ENCODE measurements around the gene GFOD1.
A peak's percentile ranks its signal among the peaks of the same experiment; 100 is the strongest.

The GFOD1 gene

DNA sequence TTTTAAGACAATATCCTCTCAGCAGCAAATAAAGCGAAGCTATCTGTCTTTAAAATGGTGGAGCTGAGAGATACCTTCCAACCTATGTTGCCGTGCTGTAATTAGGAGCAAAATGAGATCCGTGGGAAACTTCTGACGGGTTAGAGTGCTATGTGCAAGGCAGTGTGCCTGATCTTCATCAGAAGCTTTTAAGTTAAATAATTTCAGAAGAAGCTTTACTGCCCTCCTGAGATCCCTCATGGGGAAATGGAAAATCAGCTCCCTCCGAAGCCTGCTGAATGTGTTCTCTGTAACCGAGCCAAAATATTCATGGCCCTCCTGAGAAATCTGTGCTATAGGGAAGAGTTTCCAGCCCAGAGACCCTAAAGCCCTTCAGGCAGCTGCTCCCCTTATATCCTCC, 115.3 kb downstream of the GFOD1 start:
- DNase-seq, result no peak

DNA sequence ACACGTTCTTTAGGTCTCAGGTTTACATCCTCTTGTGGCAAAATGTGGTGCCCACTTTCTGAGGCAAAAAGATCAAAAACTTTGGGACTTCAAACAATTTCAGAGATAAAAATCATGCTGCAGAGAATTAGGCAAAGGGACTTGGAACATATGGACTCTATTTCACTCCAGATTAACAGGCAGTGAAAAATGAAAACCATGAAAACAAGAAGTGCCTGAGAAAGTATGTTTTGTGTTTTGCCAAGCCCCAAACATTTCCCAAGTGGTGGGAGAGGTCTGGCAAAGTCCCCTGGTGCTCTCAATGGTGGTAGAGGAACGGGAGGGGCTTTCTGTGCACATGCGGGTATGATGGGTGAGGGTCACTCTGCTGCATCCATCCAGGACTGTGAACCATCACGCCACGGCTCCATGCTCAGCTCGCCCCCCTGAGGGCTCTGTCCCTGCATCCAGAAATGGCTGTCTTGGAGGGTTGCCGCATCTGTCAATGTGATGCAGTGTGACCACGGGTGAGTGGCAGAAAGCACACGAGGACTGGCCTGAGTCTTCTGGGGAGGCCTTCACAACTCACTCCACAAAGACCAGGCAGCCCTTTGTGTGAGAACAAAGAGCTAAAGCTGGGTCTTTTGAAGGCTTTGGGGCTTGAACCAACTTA, 115.9 kb downstream of the GFOD1 start:
- DNase-seq, result no peak

DNA sequence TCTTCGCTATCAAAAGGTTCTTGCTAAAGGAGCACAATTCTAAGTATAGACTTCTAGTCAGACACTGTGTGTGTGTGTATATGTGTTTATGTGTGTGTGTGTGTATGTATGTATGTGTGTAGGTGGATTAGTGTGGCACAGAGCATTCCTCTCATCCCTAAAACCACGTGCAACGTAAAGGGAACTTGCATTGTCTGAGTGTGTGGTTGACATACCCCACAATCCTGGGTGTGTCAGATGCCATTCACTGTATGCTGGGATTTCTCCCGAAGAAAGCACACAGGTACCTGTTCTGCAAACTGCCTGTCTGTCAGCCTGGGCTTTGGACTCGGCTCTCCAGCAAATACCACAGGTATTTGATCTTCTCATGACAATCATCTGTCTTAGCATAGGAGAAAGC, 116.8 kb downstream of the GFOD1 start:
- no peak for DNase-seq

DNA sequence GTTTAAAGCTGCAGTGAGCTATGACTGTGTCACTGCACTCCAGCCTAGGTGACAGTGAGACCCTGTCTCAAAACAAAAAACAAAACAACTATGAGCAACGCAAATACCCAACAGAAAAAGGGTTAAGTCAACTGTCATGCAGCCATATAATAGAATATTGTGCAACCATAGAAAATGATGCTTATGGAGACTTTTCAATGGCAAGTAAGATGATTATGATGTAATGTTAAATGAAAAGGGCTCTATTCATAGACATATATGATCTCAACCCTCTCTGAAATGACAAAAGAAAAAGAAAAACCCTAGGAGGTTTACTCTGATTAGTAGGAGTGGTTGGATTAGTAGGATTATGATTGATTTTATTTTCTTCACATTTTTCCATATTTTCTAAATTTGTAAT, 117.8 kb downstream of the GFOD1 start:
- no peak for DNase-seq

DNA sequence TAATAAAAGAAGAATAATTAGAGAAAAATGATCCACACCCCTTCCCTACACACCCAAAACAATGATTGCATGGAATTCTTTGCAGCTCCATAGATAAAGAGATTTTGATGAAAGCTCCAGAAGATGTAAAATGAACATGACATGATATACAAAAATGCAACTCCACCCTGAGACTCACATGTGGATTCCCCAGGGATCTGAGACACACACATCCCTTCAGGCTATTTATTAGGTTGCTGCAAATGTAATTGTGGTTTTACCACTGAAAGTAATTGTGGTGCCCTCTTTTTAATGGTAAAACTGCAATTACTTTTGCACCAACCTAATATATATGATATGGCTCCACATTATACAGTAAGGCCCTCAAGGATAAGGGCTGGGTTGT, 118.7 kb downstream of the GFOD1 start:
- no peak for DNase-seq

DNA sequence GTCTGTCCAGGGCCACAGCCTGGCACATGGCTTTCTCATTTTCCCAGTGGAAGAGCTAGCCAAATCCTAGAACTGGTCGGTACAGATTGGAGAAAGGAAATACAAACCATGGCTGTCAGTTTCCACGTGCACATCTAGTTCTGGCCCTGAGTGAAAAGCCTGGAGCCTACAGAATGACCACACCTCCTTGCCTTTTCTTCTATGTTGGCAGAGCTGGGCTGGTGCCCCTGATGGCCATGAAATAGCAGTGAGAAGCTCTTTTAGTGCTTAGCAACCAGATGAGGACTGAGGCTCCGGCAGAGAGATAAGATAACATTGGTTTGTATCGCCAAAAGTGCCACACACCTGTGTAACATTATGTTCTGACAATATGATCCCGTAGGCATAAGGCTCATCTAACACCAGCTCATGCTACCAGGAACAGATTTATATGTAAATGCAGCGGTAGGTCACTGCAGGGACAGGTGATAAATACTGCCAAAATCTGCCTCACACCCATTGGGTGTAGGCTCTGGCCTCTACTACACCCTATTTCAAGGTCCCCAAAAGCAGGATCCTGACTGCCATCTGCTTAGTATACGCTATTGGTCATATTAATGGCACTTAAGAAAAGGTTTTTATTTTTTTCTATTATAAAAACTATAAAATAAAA, 119.2 kb downstream of the GFOD1 start:
- no peak for DNase-seq

DNA sequence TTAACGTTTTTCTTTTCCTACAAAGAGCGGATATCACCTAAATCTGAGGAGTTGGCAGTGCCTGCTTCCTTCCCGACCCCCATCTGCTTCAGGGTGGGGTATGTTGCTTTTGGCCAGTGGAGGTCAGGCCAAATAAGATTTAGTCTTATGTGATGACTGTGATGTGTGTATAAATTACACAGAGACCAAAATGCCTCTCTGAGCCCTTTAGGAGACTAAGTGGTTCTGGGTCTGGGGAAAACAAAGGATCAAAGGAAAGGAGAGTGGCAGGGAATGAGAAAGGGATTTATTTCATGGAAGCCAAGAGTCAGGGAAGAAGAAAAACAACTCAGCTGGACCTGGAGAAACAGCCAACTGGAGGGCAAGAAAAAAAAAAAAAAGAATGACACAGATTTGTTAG, 120.0 kb downstream of the GFOD1 start:
- DNase-seq, result peak; percentile 45

DNA sequence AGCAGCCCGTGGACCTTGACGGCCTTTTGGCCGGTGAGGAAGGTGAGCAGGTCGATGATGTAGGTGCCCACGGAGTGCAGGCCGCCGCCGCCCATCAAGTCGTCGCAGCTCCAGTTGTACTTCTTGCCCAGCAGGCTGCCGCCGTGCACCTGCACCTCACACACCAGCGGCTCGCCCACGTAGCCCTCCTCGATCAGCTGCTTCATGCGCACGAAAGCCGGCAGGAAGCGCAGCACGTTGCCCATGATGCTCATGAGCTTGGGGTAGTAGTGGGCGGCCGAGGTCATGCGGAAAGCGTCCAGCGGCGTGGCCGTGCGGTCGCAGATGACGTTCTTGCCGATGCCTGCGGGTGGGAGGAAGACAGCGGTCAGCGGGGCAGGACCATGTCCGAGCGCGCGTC, 122.1 kb downstream of the GFOD1 start:
- no peak for DNase-seq

DNA sequence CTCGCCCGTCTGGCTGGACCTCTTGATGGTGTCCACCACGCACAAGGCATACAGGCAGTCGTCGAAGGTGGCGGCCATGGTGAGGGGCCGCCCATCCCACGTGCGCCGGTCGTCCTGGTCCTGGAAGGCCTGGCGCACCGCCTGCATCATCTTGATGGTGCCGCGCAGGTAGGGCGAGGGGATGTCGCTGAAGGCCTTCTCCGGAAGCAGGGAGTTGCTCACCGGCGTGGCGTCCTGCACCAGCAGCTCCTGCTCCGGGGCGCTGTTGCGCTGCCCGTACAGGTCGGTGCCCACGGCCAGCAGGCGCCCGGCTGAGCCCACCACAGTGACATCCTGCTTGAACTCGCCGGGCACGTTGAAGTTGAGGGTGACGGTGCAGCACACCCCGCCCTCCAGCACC, 122.6 kb downstream of the GFOD1 start:
- DNase-seq, result no peak

DNA sequence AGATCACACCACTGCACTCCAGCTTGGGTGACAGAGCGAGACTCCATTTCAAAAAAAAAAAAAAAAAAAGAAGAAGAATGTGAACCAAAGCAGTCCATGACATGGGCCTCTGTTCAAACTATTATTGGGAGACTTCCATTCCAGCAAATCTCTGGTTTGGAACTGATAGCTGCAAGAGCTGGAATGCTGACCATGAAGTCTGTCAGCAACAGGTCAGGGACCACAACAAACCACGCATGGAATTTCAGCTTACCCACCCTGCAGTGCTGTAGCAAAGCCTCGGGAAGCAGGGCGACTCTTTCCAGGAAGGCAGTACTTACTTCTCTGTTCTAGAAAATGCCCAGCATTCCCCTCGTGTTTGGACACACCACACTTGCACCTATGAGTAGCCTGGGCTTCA, 125.0 kb downstream of the GFOD1 start:
- no peak for DNase-seq

DNA sequence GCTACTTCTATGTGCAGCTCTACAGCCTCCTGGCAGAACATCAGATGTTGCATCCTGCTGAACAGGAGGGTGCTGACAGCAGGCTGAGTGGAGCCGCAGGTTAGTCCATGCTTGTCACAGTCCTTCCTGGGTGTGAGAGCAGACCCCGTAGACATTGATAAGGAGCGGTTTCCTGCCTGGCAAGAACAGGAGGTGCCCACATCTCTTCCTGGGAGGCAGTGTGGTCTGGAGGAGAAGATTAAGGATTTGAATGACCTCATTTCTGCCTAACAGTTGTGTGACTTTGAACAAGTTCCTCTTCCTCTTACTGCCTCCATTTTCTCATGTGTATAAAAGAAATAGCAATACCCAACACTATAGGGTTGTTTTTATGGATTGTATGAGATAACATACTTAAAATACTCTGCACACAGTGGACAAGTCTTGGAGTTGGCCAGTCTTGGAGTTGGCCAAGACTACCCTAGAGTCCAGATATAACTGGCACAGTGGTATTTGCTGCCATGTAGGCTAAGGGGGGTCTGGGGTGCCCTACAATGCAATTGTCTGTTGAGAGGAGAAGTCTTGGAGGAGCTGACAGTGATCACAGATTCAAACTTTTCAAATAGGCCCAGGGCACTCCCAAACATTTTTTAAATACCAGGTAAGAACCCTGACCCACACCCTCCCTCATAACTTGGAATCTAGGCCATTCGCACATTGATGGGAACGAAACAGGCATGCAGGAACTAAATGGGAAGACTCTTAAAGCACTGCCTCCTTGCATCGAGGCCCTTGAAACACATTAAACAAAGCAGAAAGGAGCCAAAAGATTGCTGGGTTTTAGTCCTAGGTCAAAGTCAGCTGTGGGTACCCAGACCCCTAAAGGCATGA, 126.5 kb downstream of the GFOD1 start:
- no peak for DNase-seq

DNA sequence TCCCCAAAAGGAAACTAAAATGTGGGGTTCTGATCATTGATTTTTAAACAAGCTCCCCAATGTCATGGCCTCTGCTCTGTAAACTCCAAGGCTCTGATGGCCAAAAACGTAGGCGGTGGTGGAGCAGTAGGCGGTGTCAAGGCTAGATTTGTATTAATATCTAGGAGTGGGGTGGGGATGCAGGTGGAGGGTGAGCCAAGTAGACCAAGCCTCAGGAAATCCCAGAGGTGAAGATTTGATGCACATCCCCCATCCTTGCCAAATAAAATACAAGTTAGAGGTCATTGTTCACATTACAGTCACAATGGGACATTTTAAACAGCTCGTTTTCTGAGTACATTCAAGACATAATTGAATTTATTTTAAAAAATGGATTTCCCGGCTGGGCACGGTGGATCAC, 128.1 kb downstream of the GFOD1 start:
- DNase-seq, result no peak

DNA sequence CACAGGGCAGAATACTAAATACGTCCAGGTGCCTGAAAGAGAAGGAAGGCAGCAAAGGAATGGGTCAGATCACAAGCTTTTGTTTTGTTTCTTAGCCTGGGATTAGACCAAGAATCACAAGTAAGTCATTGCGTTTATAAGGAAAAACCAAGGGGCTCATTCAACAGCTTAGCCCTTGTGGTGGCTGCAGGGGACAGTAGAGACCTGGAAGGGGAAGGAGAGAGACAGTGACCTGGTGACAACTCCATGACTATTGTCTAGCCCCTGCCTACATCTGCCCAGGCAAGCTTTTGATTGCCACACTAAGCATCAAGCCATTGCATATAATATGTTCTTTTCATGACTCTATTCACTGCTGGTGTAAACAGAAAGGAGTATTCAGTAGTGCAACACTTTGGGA, 128.9 kb downstream of the GFOD1 start:
- no peak for DNase-seq

DNA sequence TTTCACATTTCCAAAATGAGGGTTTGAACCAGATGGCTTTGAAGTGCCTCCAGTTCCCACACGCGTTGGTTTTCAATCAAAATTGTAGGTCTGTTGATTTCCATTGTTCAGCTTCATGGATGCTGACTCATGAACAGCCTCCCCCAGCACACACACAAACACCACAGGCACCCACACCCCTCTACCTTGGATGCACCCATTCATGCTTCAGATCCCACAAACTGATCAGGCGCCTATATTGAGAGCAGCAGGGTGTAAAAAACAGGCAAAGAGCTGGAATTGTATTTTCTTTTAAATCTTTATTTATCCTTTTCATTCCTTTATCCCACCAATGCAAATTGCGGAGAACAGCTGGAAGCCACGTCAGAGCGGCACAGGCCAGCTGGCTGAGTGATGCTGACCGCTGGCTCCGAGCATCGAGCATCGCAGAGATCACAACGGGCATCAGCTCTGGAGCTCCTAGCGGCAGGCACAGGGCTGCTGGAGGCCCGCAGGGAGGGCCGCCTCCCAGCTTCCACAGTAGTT, 129.8 kb downstream of the GFOD1 start:
- peak; percentile 40 for DNase-seq

DNA sequence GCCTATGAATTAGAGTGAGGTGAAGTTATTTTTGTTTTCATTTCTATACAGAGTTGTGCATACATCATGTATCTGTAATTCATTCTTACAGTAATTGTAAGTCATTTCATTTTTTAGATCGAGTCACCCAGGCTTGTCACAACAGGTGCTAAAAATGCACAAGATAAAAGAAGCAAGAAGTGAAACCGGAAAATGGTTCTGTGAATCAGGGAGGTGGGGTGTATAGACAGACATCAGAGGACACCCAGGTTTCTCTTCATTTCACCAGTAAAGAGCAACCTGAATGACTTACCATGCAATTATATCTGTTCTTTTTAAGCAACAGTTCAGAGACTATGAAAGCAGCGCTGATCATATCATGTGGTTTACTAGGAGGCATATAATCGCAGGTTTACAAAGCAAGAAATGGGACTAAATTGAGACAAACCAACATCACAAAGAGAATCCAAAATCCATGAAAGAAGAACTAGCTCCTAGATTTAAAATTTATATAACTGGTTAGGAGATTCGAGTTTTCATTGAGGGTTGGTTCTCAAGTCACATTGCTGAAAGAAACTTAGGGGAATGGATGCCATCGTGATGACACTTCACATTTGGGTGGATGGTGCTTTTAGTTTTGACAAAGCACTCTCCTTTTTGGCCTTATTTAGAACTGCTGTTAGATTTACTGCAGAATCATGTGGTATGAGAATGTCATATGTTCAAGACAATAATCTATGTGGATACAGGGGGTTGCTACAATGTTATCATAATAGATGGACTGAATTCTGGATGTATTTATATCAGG, 131.2 kb downstream of the GFOD1 start:
- DNase-seq, result no peak

DNA sequence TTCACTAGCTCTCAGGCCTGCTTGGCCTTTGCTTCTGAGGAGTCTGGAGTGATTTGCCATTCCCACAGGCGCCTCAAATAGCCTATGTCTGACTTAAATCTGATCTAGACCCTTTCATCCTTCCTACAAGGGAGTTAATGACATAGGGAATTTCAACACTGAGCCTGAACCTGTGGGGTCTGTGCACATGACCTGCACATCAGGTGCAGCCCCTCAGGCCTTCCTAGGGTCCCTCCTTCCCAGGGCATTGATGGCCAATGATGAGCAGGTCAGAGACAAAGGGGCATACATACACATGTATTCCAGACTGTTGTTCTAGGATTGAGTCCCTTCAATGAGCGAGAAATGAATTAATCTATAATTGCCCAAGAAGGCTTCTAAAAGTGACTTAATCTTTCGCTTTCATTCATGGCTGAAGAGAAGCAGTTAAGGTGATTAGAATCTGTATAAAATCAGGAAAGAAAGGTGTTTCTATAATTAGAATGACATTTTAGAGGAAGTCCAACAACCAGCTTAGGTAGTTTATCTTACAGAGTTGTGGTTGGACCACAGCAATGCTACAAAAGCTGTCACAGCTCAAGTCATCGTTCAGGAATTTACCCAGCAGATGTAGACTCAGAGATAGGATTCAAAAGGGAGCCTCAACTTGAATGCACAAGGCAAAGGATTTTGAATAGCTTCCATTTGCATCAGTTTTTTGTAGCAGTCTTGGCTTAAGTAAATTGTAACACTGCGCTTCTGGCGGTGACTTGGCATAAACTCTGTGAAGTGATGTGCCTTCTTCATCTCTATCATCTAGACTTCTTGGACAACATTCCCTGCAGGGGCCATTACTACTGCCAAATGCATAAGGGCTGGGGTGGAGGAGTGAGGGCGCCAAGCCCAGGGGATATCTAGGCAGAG, 132.1 kb downstream of the GFOD1 start:
- DNase-seq, result no peak

DNA sequence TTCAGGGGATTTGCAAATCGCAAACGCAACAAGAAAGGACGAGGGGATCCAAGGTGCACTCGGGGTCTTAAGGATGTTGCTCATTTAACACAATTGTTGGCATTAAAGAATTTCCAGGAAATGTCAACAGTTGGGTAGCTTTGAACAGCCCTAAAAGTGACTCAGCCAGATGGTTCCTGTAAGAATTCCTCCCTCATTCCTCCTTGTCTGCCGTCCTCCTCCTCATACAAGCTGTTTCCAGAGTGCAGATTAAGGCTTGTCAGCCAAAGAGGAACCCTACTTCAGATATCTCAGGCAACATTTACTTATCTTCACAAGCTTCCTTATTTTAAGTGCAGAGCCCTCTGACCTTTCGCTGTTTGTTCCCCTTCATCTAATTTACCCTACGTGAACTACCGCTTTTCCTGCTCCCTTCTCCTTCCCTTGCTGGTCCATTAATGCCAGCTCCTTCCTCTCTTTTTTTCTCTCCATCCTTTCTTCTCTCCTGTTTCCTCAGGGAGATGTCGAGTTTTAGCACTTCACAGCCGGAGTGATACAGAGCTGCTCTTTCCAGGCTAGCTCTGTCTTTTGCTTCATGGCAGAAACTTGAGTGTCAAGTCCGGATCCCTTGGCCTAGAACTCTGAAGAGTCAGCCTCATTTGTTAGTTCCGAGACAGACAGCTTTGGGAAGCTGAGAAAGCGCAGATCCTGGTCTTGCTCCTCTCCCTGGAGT, 132.9 kb downstream of the GFOD1 start:
- no peak for DNase-seq

DNA sequence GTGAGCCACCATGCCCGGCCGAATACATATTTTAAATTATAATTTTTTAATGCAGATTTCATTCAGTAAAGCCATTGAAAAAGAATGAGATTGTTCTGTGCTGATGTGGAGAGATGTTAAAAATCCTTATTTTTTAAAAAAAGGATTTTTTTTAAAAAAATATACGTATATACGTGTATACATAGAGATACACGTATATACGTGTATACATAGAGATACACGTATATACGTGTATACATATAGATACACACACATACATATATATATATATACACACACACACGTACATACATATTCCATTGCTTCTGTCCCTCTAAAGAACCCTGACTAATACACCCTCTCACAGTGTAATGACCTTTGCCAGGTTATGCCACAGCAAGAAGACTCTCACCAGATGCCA, 135.2 kb downstream of the GFOD1 start:
- no peak for DNase-seq

DNA sequence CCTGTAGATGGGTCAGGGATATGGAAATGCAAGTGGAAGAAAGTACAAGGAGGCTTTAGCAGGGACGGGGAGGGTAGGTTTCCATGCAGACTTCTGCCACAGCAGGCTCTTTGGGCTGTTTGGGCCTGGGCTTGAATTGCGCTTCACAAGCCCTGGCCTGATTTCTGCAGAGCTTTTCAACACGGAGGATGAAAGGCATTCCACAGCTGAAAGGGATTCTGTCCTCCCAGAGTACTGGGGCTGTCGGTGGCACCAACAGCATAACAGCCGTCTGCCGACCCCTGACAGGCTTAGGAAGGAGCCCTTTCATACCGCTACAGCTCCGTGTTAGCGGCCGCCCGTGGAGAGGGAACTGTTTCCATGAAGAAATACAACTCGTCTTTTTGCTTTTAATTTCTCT, 136.1 kb downstream of the GFOD1 start:
- DNase-seq, result no peak

DNA sequence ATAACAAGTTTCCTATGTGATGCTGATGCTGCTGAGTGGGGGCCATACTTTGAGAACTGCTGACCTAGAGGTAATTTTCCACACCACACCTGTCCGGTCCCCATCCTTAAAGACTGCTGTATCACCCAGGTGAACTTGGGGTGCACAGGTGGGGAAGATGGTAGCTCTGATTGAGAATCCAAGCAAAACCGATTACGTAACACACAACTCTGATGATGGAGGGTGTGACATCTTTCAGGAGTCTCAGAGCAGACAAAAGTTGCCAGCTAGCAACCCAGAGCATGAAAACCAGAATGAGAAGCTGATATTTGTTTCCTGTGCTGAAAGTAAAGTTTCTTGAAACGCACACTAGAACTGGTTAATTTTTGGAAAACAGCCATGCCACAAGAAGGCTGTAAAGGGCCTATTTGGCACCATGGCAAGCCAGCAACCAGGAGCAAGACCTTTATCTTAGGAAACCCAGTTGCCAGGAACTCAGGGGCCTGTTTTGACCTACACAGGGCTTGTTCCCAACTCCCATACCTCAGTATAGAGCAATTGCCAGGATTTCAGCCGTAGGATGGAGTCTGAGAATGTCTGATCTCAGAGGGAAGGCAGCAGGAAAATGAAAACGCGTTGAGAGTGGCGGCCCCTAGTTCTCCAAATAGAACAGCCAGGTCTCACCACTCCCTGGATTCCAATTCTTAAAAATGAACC, 137.4 kb downstream of the GFOD1 start:
- no peak for DNase-seq
